GM18508 (cell line): ENCODE results near the gene SLC25A44.
"Not testable (repeated sequence)": the region's sequence is repeated elsewhere in the genome, so short reads cannot be mapped to it uniquely, and the experiment has no call there.

ENCODE experiments used
- ATAC-seq: cut with Tn5 transposase; IDR thresholded peaks from one replicate; pipeline ENCODE4 v1.9.1; 2021; ENCODE audit warnings: moderate number of reproducible peaks; ENCODE audit not compliant: insufficient read depth, unreplicated experiment

SLC25A44 gene

DNA sequence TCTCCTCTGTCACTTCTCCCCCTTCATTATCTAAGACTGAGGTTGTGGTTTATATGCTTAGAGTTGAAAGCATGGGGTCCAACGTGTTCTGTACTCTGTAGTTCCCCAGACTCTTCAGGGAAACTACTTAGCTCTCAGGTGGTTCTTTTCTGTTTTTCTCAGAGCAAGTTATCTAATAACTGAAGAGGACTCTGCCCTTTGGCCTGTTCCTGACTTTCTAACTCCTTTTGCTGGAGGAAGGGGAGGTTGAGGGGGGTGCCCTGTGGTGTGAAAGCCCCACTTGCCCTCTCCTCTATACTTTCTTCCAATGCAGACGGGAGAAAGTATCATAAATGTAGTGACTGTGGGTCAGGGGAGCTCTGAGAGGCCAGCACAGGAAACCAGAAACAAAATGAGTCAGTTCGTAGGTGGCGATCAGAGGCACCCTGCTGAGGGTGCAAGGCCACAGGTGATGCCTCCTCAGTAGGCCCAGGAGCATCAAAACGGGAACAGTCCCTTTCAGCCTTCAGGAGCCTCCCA, 5.0 kb downstream of the SLC25A44 start:
- ATAC-seq, result no peak

DNA sequence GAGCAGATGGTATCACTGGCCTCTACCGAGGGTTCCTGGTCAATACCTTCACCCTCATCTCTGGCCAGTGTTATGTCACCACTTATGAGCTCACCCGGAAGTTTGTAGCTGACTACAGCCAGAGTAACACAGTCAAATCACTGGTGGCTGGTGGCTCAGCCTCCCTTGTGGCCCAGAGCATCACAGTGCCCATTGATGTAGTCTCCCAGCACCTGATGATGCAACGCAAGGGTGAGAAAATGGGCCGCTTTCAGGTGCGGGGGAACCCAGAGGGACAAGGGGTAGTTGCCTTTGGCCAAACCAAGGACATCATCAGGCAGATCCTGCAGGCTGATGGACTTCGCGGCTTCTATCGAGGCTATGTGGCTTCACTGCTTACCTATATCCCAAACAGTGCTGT, 6.1 kb downstream of the SLC25A44 start:
- no peak for ATAC-seq

DNA sequence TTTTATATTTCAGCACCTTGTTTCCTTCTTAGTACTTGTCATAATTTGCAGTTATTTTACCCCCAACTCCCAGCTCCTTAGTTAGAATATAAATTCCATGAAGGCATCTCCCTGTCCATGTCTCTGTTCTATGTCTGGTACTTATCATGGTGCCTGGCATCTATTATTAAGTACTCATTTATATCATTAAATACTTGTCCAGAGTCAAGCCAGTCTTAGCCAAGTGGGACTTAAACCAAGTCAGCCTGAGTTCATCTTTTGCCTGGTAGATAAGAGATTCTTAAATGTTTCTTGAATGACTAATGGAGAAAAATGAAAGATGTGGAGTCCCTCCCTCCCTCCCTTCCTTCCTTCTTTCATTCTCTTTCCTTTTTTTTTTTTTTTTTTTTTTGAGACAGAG, 9.4 kb downstream of the SLC25A44 start:
- no peak for ATAC-seq

DNA sequence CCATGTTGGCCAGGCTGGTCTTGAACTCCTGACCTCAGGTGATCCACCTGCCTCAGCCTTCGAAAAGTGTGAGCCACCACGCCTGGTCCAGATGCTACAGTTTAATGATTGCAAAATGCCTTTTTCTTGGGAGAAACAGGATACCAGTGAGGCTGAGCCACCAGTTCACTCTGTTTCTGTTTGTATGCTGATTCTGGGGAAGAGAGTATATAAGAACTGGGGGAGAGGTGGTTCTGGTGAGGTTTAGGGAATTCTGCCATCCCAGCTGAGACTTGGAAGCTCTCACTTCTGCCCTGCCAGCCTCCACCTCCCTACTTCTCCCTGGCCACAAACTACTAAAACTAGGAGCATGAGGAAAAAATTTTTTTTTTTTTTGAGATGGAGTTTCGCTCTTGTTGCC, 10.8 kb downstream of the SLC25A44 start:
- no peak for ATAC-seq

DNA sequence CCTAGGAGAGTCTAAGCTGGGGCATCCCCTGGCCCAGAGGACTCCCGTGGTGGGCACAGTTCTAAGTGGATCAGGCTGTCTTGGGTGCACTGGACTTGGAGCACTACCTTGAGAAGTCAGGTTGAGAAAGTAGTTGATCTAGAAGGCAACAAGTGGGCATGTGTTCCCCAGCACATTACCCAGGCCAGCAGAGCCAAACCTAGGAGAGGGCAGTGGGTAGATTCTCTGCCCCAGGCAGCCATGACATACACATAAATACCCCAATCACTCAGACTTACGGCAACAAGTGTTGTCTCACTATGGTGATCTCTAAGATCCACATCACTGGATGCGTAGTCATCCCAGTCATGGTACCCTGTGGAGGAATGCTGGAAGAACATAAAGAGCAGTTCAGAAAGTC, 17.3 kb downstream of the SLC25A44 start:
- ATAC-seq, result no peak

DNA sequence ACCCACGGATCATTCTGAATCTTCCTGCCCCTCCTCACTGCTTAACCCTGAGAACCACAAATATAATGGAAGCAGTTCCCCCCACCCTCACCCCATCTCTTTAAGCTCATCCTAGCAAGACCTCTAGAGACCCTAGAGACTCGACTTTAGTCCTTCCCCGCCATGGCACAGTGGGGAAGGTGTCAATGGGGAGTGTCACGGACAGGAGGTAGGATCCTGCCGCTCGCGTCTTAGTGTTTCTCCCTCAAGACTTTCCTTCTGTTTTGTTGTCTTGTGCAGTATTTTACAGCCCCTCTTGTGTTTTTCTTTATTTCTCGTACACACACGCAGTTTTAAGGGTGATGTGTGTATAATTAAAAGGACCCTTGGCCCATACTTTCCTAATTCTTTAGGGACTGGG, 18.2 kb downstream of the SLC25A44 start:
- no peak for ATAC-seq

DNA sequence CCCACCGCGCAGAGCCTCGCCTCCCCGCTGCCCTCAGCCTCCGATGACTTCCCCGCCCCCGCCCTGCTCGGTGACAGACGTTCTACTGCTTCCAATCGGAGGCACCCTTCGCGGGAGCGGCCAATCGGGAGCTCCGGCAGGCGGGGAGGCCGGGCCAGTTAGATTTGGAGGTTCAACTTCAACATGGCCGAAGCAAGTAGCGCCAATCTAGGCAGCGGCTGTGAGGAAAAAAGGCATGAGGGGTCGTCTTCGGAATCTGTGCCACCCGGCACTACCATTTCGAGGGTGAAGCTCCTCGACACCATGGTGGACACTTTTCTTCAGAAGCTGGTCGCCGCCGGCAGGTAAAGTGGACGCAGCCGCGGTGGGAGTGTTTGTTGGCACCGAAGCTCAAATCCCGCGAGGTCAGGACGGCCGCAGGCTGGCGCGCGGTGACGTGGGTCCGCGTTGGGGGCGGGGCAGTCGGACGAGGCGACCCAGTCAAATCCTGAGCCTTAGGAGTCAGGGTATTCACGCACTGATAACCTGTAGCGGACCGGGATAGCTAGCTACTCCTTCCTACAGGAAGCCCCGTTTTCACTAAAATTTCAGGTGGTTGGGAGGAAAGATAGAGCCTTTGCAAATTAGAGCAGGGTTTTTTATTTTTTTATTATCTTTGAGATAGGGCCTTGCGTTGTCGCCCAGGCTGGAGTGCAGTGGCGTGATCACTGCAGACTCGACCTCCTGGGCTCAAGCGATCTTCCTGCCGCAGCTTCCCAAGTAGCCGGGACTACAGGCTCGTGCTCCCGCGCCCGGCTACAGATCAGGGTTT, 19.1 kb downstream of the SLC25A44 start, which contains the start of gene PMF1:
PMF1 (plus strand) TSS at position 175 of the 811 bp plus-strand sequence; CDS start at position 184, 9 bp downstream.
- ATAC-seq, result peak; percentile 56

DNA sequence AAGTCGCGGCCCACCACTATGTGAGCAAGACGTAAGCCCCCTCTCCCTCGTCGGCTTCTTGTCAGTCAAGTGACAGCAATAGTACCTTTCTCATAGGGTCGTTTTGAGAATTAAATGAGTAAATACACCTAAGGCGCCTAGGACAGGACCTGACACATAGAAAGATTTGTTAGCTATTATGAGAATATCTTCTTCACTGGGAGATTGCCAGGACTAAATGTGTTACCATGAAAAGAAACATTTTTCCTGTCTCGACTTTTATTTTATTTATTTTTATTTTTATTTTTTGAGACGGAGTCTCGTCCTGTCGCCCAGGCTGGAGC, 19.7 kb downstream of the SLC25A44 start:
- ATAC-seq, result no peak

DNA sequence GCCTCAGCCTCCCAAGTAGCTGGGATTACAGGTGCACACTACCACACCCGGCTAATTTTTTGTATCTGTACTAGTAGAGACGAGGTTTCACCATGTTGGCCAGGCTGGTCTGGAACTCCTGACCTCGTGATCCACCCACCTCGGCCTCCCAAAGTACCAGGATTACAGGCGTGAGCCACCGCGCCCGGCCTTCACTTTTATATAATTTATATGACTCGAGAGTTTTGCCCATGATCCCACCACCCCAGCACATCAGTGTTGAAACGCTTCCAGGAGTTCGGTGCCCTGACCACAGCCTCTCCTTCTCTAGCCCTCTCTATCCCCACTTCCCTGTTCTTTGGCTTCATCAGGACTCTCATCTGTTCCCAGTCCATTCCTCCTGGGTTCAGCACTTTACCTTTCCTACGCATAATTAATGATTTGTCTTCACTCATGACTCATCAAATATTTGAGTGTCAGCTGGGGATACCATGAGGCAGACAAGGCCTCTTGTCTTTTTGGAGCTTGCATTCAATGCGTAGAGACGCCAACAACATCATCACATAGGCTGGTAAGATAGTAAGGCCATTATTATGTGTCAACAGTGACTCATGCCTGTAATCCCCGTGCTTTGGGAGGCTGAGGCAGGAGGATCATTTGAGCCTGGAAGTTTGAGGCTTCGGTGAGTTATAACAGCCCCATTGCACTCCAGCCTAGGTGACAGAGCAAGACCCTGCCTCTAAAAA, 20.3 kb downstream of the SLC25A44 start:
- ATAC-seq, result no peak

DNA sequence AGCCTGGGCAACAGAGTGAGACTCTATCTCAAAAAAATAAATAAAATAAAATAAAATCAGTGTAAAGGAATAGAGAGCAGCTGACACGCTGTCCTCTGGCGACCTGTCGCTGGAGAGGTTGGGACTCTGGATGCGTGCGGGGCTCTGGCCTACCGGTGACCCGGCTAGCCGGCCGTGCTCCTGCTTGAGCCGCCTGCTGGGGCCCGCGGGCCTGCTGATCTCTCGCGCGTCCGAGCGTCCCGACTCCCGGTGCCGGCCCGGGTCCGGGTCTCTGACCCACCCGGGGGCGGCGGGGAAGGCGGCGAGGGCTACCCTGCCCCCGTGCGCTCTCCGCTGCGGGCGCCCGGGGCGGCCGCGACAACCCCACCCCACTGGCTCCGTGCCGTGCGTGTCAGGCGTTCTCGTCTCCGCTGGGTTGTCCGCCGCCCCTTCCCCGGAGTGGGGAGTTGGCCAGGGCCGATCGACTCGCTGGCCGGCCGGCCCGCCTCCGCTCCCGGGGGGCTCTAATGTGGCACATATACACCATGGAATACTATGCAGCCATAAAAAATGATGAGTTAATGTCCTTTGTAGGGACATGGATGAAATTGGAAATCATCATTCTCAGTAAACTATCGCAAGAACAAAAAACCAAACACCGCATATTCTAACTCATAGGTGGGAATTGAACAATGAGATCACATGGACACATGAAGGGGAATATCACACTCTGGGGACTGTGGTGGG, 22.6 kb downstream of the SLC25A44 start:
- ATAC-seq, result not testable (repeated sequence)

DNA sequence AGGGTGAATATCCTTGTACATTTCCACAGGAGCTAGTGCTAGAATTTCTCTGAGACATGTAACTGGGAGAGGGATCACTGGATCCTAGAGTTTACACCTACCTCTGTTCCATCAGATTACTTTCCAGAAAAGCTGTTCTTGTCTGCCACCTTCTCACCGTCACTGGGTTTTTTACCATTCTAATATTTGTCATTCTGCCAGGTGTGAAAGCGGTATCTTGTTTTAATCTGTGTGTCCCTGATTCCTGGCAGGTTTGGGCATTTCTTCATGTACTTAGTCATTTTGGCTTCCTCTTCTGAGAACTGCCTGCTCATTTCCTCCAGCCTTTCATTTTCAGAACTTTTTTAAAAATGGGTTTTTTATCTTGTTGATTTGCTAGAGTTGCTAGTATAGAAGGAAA, 24.0 kb downstream of the SLC25A44 start:
- no peak for ATAC-seq

DNA sequence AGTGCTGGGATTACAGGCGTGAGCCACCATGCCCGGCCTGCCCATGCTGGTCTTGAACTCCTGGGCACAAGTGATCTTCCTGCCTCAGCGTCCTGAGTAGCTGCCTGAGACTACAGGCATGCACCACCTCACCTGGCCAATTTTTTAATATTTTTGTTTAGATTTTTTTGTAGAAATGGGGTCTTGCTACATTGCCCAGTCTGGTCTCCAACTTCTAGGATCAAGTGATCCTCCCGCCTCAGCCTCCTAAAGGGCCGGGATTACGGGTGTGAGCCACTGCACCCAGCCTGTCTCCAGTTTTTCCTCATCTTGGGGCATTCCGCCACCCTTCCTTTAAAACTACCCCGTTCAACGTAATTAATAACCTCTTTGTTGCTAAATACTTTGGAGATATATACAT, 26.3 kb downstream of the SLC25A44 start:
- no peak for ATAC-seq

DNA sequence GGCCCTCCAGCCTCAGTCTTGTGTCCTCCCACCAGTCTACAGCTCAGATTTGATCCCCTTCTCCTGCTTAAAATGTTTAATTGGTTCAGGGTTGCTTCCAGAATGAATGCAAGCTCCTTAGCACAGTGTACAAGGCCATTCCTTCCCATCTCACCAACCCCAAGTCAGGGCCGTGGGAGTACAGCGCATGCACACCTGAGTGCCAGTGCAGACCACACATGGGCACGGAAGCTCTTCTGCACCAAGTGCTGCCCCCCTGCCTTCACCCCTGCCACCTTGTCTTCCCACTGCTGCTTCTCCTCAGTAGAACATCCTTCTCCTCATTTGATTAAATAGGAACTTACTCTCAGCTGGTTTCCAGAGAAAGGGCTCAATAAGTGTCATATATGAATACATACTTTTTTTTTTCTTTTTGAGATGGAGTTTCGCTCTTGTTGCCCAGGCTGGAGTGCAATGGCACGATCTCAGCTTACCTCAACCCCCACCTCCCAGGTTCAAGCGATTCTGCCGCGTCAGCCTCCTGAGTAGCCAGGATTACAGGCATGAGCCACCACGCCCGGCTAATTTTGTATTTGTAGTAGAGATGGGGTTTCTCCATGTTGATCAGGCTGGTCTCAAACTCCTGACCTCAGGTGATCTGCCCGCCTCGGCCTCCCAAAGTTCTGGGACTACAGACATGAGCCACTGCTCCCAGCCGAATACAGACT, 28.2 kb downstream of the SLC25A44 start:
- no peak for ATAC-seq

DNA sequence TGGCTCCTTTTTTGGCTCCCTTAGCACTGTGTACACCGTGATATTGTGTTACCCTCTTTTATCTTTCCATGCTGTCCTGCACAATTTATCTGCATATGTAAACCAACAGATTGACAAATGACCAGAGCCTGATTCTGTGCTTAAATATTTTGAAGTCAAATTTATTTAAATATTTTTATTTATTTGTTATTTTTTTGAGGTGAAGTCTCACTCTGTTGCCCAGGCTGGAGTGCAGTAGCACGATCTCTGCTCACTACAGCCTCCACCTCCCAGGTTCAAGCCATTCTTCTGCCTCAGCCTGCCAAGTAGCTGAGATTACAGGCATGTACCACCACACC, 31.7 kb downstream of the SLC25A44 start:
- ATAC-seq, result no peak

DNA sequence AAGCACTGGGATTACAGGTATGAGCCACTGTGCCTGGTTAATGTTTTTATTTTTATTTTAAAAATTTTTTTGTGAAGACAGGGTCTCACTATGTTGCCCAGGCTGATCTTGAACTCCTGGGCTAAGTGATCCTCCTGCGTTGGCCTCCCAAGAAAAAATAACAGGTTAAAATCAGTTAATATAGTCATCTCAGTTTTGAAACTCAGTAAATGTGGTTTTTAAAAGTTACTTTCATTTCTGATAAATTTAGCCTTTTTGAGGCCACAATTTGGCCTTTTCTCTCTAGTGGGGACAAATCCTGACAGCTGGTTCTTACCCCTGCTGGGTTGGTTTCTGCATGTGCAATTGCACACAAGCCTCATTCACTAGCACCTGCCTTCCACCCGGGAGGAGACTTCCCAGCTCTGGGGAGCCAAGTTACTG, 32.2 kb downstream of the SLC25A44 start:
- ATAC-seq, result no peak

DNA sequence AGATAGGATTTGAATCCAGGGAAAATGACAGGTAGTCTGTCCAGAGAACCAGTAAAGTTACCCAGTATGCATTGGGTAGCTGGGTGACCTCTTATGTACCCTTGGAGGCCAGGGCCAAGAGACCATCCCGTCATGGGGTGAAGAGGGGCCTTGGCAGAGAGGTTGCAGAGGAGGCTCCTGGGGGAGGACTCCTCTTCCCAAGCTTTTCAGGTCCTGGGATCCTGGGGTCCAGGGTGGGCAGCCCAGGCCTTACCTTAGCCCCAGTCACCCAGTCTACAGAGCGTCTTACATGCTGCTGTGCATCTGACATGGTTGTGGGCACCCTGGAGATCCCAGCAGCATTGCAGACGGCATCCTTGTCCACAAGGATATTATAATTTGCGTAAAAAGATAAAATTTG, 32.9 kb downstream of the SLC25A44 start:
- no peak for ATAC-seq

DNA sequence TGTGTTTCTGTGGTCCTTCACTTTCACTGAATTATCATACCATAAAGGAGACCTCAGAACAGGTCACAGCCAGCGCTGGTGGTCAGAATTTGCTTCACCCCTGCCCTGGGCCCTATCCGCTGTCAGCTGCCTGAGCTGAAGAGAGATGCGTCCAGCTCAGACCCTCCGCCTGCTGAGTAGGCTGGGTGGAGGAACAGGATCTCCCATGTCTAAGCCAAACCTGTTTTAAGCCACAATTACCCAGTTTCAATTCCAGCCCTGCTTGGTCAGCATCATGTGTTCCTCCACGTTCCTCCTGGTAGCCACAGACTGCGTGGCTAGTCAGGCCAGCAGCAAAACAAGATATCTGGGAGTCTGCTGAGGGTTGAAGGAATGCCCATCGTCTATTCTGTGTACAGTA, 34.6 kb downstream of the SLC25A44 start:
- ATAC-seq, result no peak

DNA sequence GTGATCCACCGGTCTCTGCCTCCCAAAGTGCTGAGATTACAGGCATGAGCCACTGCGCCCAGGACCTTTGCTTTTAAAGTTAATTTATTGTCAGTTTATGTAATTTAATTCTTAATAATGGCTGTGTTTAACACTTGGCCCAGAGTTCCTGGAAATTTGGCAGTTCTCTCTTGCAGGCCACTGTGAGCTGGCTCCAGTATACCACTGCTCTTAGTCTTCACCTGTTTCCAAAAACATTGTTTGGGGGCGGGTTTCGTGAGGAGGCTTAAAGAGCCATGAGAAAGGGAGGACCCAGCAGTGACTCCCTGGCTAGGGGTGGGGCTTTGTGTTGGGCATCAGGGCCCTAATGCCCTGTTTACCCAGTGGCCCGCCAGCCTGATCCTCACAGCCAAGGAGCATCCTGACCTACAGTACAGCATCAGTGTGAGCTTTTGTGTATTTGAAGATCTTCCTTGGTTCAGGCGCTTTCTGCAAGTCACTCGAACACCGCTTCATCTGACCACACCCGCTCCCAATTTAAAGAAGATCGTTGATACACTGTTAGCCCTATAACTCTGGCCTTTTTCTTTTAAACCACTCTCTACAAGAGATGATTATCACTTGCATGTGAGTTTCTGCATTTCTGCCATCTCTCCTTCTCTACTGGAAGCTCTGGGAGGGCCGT, 36.0 kb downstream of the SLC25A44 start:
- no peak for ATAC-seq

DNA sequence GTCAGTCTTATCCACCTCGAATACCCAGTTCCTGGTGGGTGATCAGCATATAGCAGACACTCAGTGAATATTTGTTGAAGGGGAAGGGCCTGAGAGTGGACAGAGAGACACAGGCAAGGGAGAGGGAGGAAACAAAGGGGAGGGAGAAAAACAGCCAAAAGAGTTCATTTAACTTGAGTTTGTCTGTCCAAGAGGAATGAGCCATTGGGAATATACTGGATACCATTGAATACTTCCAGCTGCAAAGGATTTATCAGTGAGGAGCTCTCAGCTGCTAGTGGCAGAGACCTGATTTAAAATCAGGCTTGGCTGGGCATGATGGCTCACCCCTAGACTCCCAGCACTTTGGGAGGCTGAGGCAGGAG, 36.6 kb downstream of the SLC25A44 start:
- no peak for ATAC-seq
